B cell (primary cell): ENCODE results near the gene CKM.

Experiments
- EZH2 ChIP-seq: IDR thresholded peaks from 2 replicates; pipeline ENCODE4 v1.6.1; 2012; ENCODE audit warnings: borderline replicate concordance, low read depth, mild to moderate bottlenecking, moderate library complexity, low read length; ENCODE audit not compliant: insufficient read depth, poor library complexity, severe bottlenecking
- TF ChIP-seq, protein P1 (sequence below): fragments of 200-600 bp; IDR thresholded peaks from one replicate; pipeline ENCODE4 v1.8.0; 2022; ENCODE audit warnings: antibody characterized with exemption, mild to moderate bottlenecking

GRCh38 chr19:45342911-45343310, 20.2 kb upstream of the CKM start:
- TF ChIP-seq, protein P1, sequence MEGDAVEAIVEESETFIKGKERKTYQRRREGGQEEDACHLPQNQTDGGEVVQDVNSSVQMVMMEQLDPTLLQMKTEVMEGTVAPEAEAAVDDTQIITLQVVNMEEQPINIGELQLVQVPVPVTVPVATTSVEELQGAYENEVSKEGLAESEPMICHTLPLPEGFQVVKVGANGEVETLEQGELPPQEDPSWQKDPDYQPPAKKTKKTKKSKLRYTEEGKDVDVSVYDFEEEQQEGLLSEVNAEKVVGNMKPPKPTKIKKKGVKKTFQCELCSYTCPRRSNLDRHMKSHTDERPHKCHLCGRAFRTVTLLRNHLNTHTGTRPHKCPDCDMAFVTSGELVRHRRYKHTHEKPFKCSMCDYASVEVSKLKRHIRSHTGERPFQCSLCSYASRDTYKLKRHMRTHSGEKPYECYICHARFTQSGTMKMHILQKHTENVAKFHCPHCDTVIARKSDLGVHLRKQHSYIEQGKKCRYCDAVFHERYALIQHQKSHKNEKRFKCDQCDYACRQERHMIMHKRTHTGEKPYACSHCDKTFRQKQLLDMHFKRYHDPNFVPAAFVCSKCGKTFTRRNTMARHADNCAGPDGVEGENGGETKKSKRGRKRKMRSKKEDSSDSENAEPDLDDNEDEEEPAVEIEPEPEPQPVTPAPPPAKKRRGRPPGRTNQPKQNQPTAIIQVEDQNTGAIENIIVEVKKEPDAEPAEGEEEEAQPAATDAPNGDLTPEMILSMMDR: no peak
- TF ChIP-seq EZH2: no peak
